ENCODE results near the gene MYLIP.

MYLIP gene

DNA sequence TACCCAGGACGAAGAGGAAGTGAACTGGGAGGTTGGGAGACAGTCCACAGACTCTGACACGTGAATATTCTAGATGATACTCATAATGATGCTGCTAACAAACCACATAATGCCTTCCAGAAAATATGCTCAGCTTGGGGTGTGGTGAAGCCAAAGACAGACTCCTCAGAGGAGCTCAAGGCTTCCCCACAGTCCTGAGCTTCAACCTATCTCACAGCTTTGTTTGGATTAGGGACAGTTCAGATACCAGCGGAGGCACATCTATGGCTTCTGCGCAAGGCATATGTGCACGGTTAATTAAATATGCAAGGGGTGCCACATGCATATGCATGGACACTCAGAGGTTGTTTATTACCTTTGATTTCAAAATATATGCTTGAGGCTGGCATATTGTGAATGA lies 30.7 kb upstream of the MYLIP start:
- Histone ChIP-seq H3K4me1 (no peaks in the 10 kb centered on the region), H3K4me3 (no peak overlapping the region), H3K36me3 (no peaks in the 10 kb centered on the region), H3K27ac (no peak overlapping the region), H3K27me3 (no peaks in the 10 kb centered on the region), H3K9me3 (no peaks in the 10 kb centered on the region)
- TF ChIP-seq, protein P1, sequence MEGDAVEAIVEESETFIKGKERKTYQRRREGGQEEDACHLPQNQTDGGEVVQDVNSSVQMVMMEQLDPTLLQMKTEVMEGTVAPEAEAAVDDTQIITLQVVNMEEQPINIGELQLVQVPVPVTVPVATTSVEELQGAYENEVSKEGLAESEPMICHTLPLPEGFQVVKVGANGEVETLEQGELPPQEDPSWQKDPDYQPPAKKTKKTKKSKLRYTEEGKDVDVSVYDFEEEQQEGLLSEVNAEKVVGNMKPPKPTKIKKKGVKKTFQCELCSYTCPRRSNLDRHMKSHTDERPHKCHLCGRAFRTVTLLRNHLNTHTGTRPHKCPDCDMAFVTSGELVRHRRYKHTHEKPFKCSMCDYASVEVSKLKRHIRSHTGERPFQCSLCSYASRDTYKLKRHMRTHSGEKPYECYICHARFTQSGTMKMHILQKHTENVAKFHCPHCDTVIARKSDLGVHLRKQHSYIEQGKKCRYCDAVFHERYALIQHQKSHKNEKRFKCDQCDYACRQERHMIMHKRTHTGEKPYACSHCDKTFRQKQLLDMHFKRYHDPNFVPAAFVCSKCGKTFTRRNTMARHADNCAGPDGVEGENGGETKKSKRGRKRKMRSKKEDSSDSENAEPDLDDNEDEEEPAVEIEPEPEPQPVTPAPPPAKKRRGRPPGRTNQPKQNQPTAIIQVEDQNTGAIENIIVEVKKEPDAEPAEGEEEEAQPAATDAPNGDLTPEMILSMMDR (IDR thresholded peaks at IDR 0.05) = no peak
- intact Hi-C loops (cut with DNase I; ENCODE audit: low total_unique reads) = no loop called here
- no peak for DNase-seq

DNA sequence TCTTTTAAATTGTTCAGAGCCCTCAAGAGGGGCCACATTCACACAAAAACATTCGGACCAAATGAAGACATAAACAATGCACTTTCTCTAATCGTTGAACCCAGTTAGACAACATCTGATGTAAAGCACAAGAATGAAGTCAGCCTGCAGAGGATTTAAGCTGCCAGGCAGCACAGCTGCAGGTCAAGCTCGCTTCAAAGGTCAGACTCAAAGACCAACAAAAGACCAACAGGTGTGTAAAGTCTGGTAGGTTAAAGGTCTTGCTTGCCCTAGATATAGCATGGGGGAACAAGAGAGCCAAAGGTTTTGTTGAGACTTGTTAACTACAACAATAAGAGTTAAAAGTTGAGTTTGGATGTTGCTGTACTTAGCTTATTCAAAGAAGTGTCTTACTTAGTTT lies 26.7 kb upstream of the MYLIP start:
- Histone ChIP-seq H3K36me3 (no peaks in the 10 kb centered on the region), H3K4me3 (no peak overlapping the region), H3K27me3 (no peaks in the 10 kb centered on the region), H3K4me1 (peaks cover 0 to 21% (median 0%) of the 10 kb centered on the region in 4 donors), H3K9me3 (no peaks in the 10 kb centered on the region), H3K27ac (no peak overlapping the region)
- TF ChIP-seq, protein P1 (IDR thresholded peaks at IDR 0.05) = no peak
- DNase-seq = no peak
- intact Hi-C loops (cut with DNase I; ENCODE audit: low total_unique reads) = no loop called here

DNA sequence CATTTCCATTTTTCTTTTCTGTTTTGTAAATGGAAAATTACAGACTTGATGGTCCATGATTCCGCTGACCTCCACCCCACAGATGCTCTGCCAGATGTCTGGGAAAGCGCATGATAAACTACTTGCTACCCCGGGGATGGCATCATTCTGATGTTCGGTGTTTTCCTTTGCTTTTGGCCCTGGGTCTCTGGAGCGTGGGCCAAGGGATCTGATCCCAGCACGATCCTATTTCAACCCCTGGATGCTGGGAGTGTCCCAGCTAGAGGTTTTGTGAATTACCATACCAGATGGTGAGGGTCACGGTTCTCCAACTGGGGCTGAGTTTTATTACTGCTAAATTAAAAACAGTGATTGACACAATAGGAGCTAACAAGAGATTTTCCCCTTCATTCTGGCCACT lies 25.2 kb upstream of the MYLIP start:
- TF ChIP-seq, protein P1 (IDR thresholded peaks at IDR 0.05) = no peak
- Histone ChIP-seq H3K9me3 (no peaks in the 10 kb centered on the region), H3K27ac (no peak overlapping the region), H3K4me3 (no peak overlapping the region), H3K27me3 (no peaks in the 10 kb centered on the region), H3K4me1 (peaks cover 0 to 36% (median 9%) of the 10 kb centered on the region in 4 donors), H3K36me3 (no peaks in the 10 kb centered on the region)
- DNase-seq = no peak
- intact Hi-C loops (cut with DNase I; ENCODE audit: low total_unique reads) = no loop called here

DNA sequence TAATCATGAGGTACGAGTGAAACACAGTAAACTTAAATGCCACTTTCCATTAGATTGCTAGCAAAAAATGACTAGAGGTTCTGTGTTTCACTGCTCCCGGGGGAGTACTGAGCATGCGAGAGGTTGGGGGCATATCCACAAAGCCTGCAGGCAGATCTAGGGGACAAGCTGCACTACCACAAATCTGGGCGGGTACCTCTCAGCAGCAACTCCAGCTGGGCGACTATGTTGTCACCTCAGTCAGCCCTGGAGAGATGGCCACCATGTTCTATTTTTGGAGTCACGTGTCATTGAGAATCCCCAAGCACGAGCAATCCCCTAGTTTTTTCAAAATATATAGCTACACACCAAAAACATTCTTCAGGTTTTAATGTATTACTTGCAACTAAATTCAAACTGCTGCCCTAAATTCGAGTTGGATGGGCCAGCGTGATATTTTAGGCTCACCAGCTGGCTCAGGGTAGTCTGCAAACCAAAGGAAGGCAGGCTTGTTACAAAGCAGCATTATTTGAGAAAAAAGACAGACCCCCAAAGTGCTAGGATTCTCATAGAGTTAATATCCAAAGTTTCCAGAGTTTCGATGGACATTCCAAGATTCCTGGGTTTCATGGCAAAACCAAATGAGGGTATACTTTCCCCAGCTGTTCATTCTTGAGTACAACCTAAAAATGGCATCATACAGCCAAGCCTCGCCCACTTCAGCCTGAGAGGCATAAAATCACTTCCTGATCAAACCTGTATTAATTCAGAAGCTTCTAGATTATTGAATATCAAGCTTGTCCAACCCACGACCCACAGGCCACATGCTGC lies 24.1 kb upstream of the MYLIP start:
- Histone ChIP-seq H3K27ac (no peak overlapping the region), H3K36me3 (no peaks in the 10 kb centered on the region), H3K27me3 (no peaks in the 10 kb centered on the region), H3K4me1 (peaks cover 0 to 47% (median 20%) of the 10 kb centered on the region in 4 donors), H3K4me3 (no peak overlapping the region), H3K9me3 (no peaks in the 10 kb centered on the region)
- DNase-seq = no peak
- intact Hi-C loops (cut with DNase I; ENCODE audit: low total_unique reads) = no loop called here
- TF ChIP-seq, protein P1 (IDR thresholded peaks at IDR 0.05) = no peak

DNA sequence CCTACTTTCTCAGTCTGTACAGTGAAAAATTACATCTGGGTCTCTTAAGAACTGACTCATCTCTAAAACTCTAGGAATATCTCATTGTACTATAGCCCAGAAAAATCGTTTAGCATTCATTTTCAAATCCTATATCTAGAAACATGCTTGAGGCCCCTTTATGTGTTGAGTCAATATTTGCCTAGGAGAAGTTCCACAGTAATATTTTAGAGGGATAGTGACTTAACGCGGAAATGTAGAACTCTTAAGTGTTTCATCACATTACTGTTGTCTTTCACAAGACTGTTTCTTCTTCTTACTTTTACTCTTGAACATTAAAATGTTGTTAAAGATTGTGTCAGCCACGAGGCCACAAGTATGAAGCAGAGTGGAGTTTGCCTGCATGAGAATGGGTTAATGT lies 23.0 kb upstream of the MYLIP start:
- Histone ChIP-seq H3K27me3 (no peaks in the 10 kb centered on the region), H3K4me3 (no peak overlapping the region), H3K36me3 (no peaks in the 10 kb centered on the region), H3K27ac (no peak overlapping the region), H3K9me3 (no peaks in the 10 kb centered on the region), H3K4me1 (peaks cover 0 to 52% (median 25%) of the 10 kb centered on the region in 4 donors)
- intact Hi-C loops (cut with DNase I; ENCODE audit: low total_unique reads) = no loop called here
- DNase-seq = no peak
- TF ChIP-seq, protein P1 (IDR thresholded peaks at IDR 0.05) = no peak

Data from tibial artery (tissue), 4 donors.